Measurements from ENCODE around the gene FUZ.

FUZ gene

DNA sequence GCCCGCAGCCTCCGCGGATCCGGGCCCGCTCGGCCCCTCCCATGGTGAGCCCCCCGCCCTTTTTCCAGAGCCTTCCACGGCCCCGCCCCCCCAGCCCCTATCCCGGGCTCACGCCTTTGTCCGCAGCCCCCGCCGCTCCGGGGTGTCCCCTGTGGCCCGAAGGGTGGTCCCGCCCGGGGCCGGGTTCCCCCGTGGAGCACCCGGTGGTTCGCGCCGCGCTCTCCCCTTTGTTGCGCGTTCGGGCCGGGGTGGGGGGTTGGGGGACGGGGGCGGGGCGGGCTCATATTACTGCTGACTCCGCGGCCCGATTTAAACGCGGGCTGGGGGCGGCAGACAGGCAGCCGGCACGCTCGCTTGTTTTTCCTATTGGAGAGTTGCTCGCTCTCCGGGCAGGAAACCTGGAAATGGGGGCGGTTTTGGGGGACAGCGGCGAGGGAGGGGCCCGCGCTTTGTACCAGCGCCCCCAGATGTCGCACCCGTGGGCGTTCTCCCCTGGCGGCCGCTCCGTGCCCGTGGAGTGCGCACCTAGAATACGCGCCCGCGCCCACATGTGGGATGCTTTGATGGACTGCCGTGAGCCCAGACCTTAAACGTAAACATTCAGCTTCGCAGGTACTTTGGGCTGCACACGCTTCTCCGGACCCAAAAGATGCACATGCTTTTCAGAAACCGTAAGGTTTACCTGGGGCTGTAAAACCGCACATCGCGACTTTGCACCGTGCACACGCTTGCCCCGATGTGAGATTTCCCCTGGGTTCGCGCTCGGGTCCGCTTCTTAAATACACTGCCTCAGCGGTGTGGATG, 38.6 kb upstream of the FUZ start:
- DNase-seq = peak; percentile 38

DNA sequence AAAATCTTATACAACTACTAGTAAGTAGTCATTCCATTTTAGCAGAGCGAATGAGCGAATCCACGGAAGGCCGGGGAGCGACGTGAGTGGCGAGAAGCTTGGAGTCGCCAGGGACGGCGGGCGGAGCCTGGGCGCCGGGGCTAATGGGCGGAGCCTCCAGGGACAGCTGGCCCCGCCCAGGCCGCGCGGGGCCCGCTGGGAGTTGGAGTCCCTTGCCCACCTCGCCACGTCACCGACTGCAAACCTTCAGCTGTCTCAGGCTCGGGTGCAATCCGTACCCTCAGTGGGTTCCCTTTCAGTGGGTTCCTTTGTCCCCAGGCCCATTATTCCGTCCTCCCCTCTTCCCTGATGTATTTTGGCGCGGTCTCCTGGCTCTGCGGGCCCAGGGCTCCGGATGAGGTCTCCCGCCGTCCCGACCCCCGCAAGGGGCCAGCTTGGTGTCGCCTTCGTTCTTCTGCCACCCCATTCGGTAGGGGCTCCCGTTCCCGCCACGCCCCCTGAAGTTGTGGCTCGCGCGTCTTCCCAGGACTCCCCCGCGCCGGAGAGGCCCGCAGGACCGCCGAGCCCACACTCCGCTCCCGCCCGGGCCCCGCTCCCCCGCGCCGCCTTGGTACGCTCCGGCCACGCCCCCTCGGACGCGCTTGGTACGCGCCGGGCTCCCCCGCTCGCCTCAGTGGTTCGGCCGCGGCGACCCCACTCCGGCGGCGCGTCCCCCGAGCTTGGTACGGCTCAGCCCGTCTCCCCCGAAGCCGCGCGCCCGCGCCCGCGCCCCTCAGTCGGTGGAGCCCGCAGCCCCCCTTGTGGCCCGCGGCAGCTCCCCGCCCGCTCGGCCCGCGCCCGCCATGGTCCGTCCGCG, 37.6 kb upstream of the FUZ start, which contains the start of gene PTOV1:
Gene PTOV1, plus strand, starts transcription at position 673 of the 856 bp plus-strand sequence.
- peak; percentile 92 for DNase-seq

DNA sequence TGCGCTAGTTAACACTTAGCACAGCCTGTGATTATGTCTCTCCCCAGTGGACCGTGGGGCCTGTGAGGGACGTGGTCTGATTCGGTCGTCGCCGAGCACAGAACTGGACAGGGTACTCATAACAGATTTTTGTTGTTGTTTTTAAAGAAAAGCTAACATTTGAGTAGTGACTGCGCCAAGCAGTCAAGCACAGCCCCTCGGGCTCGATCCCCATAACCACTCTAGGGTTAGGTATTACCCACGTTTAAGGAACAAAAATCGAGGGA, 37.1 kb upstream of the FUZ start:
- DNase-seq = no peak

DNA sequence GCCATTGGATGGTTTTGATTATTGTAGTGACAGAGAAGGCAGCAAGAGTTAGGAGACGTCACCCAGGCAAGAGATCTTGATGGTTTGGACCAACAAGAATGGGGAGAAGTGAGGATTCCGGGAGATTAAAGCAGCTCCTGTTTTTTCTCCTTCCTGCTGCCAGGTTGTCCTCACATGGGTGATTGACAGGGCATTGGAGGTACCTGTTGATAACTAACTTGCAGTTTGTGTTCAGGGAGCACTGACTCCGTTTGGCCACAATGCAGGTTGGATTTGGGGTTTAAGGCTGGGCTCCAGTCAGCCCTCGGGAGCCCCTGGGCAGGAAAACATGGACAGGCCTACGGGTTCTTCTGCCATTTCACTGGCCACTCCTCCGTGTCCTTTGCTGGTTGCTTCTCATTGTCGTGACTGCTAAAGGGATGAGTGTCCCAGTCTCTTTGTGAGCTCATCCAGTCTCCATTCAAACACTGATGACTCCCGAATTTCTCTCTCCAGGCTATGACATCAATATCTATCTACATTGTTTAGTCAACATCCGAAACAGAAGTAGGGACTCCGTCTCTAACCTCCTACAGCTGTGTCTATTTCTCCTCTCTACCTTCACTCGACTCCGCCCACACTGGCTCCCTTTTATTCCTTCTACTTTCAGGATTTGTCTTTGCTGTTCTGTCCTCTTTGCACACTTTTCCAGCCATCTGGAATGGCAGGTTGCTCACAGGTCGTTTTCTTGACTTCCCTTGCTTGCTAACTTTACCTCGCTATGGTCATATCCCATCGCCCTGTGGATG, 36.5 kb upstream of the FUZ start:
- no peak for DNase-seq

DNA sequence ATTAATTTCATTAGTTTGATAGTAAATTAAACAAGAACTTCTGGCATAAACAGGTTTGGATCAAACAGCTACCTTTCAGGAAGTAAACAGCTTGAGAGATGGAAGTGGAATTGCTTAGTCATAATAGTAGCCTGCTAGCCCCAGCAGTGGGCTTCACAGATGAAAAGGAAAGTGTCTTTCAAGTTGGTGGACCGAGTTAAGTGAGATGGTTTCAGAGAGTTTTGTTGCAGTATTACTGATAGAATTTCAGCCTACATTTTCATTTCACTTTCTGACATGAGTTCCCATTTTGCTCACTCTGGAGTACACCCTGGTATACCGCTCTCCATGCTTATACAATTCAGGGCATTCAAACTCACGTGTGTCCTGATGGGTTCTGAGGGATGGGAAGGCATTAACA, 35.8 kb upstream of the FUZ start:
- no peak for DNase-seq

DNA sequence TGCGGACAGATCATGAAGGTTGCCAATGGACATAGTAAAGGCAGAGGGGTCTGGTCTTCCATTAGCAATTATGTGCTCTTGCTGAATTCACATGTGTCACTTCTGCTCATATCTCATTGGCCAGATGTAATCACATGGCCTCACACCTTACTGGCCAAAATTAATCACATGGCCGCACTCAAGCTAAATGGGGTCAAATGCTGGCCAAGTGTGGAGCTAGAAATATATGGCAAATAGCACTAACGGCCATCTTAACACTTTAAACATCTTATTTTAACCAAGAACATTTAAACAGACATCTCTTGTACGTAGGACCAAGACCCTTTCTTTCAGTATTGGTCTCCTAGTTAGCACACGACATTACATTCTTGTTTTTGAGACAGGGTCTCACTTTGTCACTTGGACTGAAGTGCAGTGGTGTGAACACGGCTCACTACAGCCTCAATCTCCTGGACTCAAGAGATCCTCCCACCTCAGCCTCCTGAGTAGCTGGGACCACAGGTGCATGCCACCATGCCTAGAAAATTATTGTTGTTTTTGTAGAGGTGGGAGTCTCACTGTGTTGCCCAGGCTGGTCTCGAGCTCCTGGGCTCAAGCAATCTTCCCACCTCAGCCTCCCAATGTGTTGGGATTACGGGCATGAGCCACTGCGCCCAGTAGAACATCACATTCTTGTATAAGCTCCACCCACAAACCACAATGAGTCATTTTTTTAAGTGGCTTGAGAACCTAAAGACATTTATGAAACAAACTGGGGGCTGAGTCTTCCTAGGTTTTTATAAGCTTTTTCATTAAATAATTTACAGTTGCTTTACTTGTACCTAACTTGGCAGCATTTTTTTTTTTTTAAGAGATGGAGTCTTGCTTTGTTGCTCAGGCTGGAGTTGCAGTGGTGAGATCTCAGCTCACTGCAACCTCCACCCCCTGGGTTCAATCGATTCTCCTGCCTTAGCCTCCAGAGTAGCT, 34.9 kb upstream of the FUZ start:
- DNase-seq = peak; percentile 78

DNA sequence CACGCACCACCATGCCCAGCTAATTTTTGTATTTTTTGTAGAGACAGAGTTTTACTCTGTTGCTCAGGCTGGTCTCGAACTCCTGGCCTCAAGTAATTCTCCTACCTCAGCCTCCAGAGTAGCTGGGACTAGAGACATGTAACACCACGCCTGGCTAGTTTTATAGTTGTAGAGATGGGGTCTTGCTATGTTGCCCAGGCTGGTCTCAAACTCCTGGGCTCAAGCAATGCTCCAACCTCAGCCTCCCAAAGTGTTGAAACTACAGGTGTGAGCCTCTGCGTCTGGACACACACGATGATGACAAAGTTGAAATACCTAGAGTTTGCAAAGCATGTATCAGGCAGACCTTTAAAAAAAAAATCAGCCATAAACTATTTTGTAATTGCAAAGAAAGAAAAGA, 33.3 kb upstream of the FUZ start:
- DNase-seq = no peak

- no peak for DNase-seq
Observed at GRCh38 chr19:49845414-49845813, 32.3 kb upstream of the FUZ start.

GRCh38 chr19:49844138-49845095, 31.3 kb upstream of the FUZ start:
- no peak for DNase-seq

- no peak for DNase-seq
Observed at GRCh38 chr19:49843265-49843664, 30.2 kb upstream of the FUZ start.

DNA sequence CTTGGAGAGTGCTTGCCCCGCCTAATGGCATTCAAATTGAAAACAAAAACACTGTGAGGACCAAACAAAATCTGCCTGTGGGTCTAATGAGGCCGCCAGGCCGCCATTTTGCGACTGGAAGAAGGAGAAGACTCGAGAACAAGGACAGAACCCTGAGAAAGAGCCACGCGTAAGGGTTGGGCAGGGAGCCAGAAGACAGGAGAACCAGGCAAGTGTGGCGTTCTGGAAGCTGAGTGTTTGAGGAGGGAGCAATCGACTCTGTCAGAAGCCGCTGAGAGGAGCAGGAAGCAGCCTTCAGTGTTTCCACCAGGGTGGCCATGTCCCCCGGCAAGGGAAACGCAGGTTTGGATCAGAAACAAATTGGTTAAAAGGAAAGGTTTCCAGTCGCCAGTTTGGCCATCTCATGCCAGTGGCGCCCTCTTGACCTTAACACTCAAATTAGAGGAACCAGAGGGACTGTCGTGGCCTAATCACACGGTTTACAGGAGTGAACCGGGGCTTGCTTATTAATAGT, 27.7 kb upstream of the FUZ start:
- DNase-seq = no peak

GRCh38 chr19:49840321-49840720, 27.2 kb upstream of the FUZ start:
- no peak for DNase-seq

DNA sequence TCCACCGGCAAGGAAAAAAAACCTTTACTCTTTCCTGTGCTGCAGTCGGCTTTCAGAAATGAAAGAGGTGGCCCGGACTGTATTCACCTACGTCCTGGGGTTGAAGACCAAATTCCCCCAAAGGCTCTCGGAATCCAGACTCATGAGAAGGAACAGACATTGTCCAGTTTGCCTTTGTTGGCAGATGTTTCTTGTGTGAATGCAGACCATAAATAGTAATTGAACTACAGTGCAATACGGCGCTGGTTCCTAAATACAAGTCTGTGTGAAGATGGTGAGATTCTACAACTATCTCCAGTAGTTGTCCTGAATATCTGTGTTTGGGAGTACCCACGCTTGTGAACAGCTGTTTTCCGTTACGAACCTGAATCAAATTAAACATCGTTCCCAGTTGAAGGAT, 26.6 kb upstream of the FUZ start:
- no peak for DNase-seq

- DNase-seq = no peak
Observed at GRCh38 chr19:49838885-49839588, 25.9 kb upstream of the FUZ start.

- DNase-seq = no peak
Observed at GRCh38 chr19:49837425-49837824, 24.3 kb upstream of the FUZ start.

GRCh38 chr19:49837009-49837310, 23.9 kb upstream of the FUZ start:
- no peak for DNase-seq

- DNase-seq = no peak
Observed at GRCh38 chr19:49836176-49837008, 23.3 kb upstream of the FUZ start.

DNA sequence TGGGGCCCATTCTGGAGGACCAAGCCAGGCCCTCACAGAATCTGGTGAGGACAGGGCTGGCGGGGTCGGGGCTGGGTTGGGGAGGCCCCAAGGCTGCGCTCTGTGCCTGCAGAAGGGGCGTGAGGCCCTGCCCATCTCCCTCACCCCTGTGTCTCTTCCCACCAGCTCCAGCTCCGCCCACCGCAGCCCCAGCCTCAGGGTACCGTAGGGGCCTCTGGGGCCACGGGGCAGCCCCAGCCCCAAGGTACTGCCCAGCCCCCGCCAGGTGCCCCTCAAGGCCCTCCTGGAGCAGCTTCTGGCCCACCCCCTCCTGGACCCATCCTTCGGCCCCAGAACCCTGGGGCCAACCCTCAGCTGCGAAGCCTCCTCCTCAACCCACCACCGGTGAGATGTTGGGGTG, 22.5 kb upstream of the FUZ start:
- DNase-seq = no peak

DNA sequence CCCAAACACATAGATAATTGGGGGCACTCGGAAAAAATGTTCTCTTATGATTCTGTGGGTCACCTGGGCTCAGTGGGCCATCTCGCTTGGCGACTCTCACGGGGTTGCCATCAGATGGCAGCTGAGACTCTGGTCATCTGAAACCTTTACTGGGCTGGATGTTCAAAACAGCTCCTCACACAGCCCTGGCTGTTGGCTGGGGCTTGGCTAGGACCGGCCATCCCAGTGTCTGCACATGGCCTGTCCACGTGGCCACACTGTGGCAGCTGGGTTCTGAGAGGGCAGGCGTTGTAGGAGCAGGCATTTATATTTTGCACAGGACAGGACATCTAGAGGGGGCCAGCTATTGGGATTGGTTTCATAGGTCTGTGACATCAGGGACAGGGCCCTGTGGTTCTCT, 20.5 kb upstream of the FUZ start:
- DNase-seq = no peak

DNA sequence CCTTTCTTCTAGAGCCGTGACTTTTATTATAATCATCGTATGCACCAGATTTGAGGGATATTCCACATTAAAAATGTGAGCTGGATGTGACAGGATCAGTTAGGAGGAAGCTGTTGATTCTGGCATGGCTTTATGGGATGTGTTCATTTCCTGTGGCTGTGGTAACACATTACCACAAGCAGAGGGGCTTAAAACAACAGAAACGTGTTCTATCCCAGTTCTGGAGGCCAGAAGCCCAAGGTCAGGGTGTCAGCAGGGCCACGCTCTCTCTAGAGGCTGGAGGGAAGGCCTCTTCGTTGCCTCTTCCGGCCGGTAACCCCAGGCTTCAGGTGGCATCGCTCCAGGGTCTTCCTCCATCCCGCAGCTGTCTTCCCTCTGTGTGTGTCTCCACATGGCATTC, 19.5 kb upstream of the FUZ start:
- DNase-seq = no peak
